Endothelial cell of umbilical vein (primary cell): ENCODE results near the gene OCA2. TPM values are rescaled to one million over a fixed set of nuclear protein-coding genes. Genes with fewer than 3 reads are reported as not detected.

ENCODE experiments used
- BruUV-seq: library from RNA; stranded (reverse); fragments of 400-500 nt; replicated peaks from 2 replicates; lab custom pipeline; 2021; lab: Mats Ljungman, UMichigan
- CTCF ChIA-PET: fragments of 300-600, 350-600 bp; sonication (Branson Sonifier 250); formaldehyde crosslinking; loops from one replicate; lab custom pipeline; 2021; ENCODE audit warnings: antibody characterized with exemption, inconsistent platforms; lab: Charles Lee
- POLR2A ChIA-PET: fragments of 300-600, 350-600 bp; sonication (Branson Sonifier 250); formaldehyde crosslinking; loops from one replicate; lab custom pipeline; 2021; ENCODE audit warnings: antibody characterized with exemption, inconsistent platforms; lab: Charles Lee
- DNase-seq: peaks from one replicate; pipeline ENCODE4 v3.0.0-alpha.2; 2011; ENCODE audit warnings: low read depth, low spot score
- FAIRE-seq: peaks from 2 replicates; lab custom pipeline; 2011; peaks lifted over from hg19 to GRCh38; lab: Jason Lieb, UNC
- H2AFZ ChIP-seq: 2 replicates; pipeline ENCODE4 v1.6.0; 2012; ENCODE audit warnings: low read depth, low read length, control low read depth, inconsistent platforms
- H3K27ac ChIP-seq: 2 replicates; pipeline ENCODE4 v1.5.1; 2011; ENCODE audit warnings: low read depth, mild to moderate bottlenecking, control low read depth, low read length, moderate library complexity; ENCODE audit not compliant: insufficient read depth
- H3K27me3 ChIP-seq, 2 experiments: 2 replicates each; pipeline versions ENCODE4 v1.6.0 to v1.6.1; 2011; ENCODE audit warnings: low read length in 2 of 2, mixed read lengths in 1 of 2; ENCODE audit not compliant: control insufficient read depth in 2 of 2, insufficient read depth in 2 of 2
- H3K36me3 ChIP-seq, 2 experiments: 2 replicates in 1 of 2; 3 replicates in 1 of 2; pipeline ENCODE4 v1.5.1; 2011; ENCODE audit warnings: low read length in 2 of 2, mild to moderate bottlenecking in 1 of 2, moderate library complexity in 1 of 2; ENCODE audit not compliant: control insufficient read depth in 2 of 2, insufficient read depth in 2 of 2; ENCODE audit errors: extremely low read depth in 1 of 2
- H3K4me1 ChIP-seq: 3 replicates; pipeline ENCODE4 v1.5.1; 2011; ENCODE audit warnings: mild to moderate bottlenecking, low read length; ENCODE audit not compliant: control insufficient read depth, insufficient read depth; ENCODE audit errors: extremely low read depth
- H3K4me2 ChIP-seq: 2 replicates; pipeline ENCODE4 v1.6.1; 2011; ENCODE audit warnings: low read length, control low read depth, mixed read lengths; ENCODE audit not compliant: insufficient read depth
- H3K4me3 ChIP-seq, 3 experiments: fragments of 200-600 bp in 1 of 3; sonication (generic), shearing (Covaris generic) in 1 of 3; replicated peaks in 1 of 3; 2 replicates each; pipeline ENCODE4 v1.5.1; 2011 to 2016; ENCODE audit warnings: control low read depth in 3 of 3, low read length in 3 of 3, mild to moderate bottlenecking in 2 of 3, inconsistent platforms in 1 of 3, low read depth in 1 of 3, moderate library complexity in 1 of 3; ENCODE audit not compliant: insufficient read depth in 1 of 3
- H3K79me2 ChIP-seq: 2 replicates; pipeline ENCODE4 v1.6.0; 2012; ENCODE audit warnings: low read length, inconsistent platforms; ENCODE audit not compliant: control insufficient read depth, insufficient read depth
- H3K9ac ChIP-seq: replicated peaks from 2 replicates; pipeline ENCODE3; 2011; ENCODE audit warnings: low read length, control low read depth; ENCODE audit not compliant: insufficient read depth; ENCODE audit errors: extremely low read depth
- H3K9me1 ChIP-seq: replicated peaks from 3 replicates; pipeline ENCODE4 v1.6.0; 2011; ENCODE audit warnings: mild to moderate bottlenecking, low read length; ENCODE audit not compliant: control insufficient read depth, insufficient read depth; ENCODE audit errors: extremely low read depth
- H3K9me3 ChIP-seq: replicated peaks from 2 replicates; pipeline ENCODE4 v1.5.1; 2012; ENCODE audit warnings: low read length, inconsistent platforms; ENCODE audit not compliant: control insufficient read depth, insufficient read depth
- H4K20me1 ChIP-seq: replicated peaks from 2 replicates; pipeline ENCODE3; 2011; ENCODE audit warnings: mild to moderate bottlenecking, low read length; ENCODE audit not compliant: control insufficient read depth, insufficient read depth; ENCODE audit errors: extremely low read depth
- EZH2 ChIP-seq: IDR thresholded peaks from 2 replicates; pipeline ENCODE4 v1.6.1; 2012; ENCODE audit warnings: borderline replicate concordance, low read depth, mild to moderate bottlenecking, moderate library complexity, low read length, inconsistent platforms; ENCODE audit not compliant: severe bottlenecking
- FOS ChIP-seq: IDR thresholded peaks from 2 replicates; pipeline ENCODE4 v1.6.1; 2011; ENCODE audit warnings: mild to moderate bottlenecking, low read length, moderate library complexity, borderline replicate concordance; ENCODE audit not compliant: insufficient read depth
- GATA2 ChIP-seq: IDR thresholded peaks from 2 replicates; pipeline ENCODE4 v1.7.0; 2011; ENCODE audit warnings: low read depth, mild to moderate bottlenecking, moderate library complexity, mixed read lengths, low read length; ENCODE audit not compliant: insufficient read length, insufficient read depth
- JUN ChIP-seq: IDR thresholded peaks from 2 replicates; pipeline ENCODE4 v1.6.1; 2011; ENCODE audit warnings: borderline replicate concordance, low read depth; ENCODE audit not compliant: insufficient read length, insufficient read depth
- MAX ChIP-seq: IDR thresholded peaks from 2 replicates; pipeline ENCODE4 v1.6.1; 2011; ENCODE audit not compliant: insufficient read depth, insufficient read length
- MYC ChIP-seq: IDR thresholded peaks from one replicate; pipeline ENCODE4 v1.6.1; 2011; ENCODE audit warnings: mild to moderate bottlenecking, low read depth, low read length
- POLR2A ChIP-seq: IDR thresholded peaks from 2 replicates; pipeline ENCODE4 v1.6.1; 2012; ENCODE audit warnings: low read depth, mild to moderate bottlenecking, control low read depth, low read length
- POLR2AphosphoS5 ChIP-seq: IDR thresholded peaks from 2 replicates; pipeline ENCODE4 v1.6.1; 2012; ENCODE audit warnings: low read depth, mild to moderate bottlenecking, control low read depth, low read length, moderate library complexity; ENCODE audit not compliant: insufficient read depth
- dilution Hi-C: fragments of 300-500 bp; cut with MboI; formaldehyde crosslinking; loops from one replicate; pipeline ENCODE4 v1.15.0; 2019; ENCODE audit warnings: low sequenced_read_pairs; ENCODE audit not compliant: extremely low pct_ligation_motif_present
- intact Hi-C: fragments of 100-400 bp; cut with micrococcal nuclease; formaldehyde crosslinking; loops from one replicate; pipeline ENCODE4 v1.10.0; 2022
- polyA plus RNA-seq, 4 experiments: library from polyadenylated mRNA; depleted of rRNA in 3 of 4; stranded (reverse) in 3 of 4; unstranded in 1 of 4; fragments of >200 nt; gene quantifications; 2 replicates each; pipeline versions ENCODE4 v1.2.1 to v1.2.3, GENCODE V29; 2011 to 2012; ENCODE audit warnings: missing spikeins in 1 of 4
- total RNA-seq: library from RNA; stranded (reverse); gene quantifications from 2 replicates; pipeline ENCODE4 v1.2.3, GENCODE V29; 2021
- TF ChIP-seq, protein P1 (sequence below), 2 donors: IDR thresholded peaks; 1 replicate in 1 of 2; 2 replicates in 1 of 2; pipeline ENCODE4 v1.5.1; 2011; ENCODE audit warnings: low read length in 2 of 2, mild to moderate bottlenecking in 2 of 2, moderate library complexity in 2 of 2, control low read depth in 1 of 2, inconsistent platforms in 1 of 2, low read depth in 1 of 2; ENCODE audit not compliant: insufficient read depth in 1 of 2; ENCODE audit errors: extremely low read depth in 1 of 2

Gene OCA2
- total and polyA plus RNA-seq, 2 donors (not counting 3 experiments of a cell fraction or from before 2014, with no cell fraction given) = not detected

GRCh38 chr15:27871902-27872260, 227.2 kb downstream of the OCA2 start:
- Histone ChIP-seq H2AFZ (no peak overlapping the region), H3K4me1 (no peaks in the 10 kb centered on the region), H3K36me3 (no peaks in the 10 kb centered on the region), H3K4me2 (no peak overlapping the region), H3K27ac (no peak overlapping the region), H3K27me3 (no peaks in the 10 kb centered on the region), H3K9me1 (no peaks in the 10 kb centered on the region), H4K20me1 (no peaks in the 10 kb centered on the region), H3K9ac (no peak overlapping the region), H3K79me2 (no peaks in the 10 kb centered on the region), H3K9me3 (peaks cover 11% of the 10 kb centered on the region), H3K4me3 (no peak overlapping the region)
- BruUV-seq = no TSS peak
- intact Hi-C loops (no loop called here), dilution Hi-C loops (no loop called here)
- TF ChIP-seq MYC (no peak), FOS (no peak), GATA2 (no peak), MAX (no peak), JUN (no peak), POLR2AphosphoS5 (no peak), EZH2 (no peak), POLR2A (no peak)
- TF ChIP-seq, protein P1, sequence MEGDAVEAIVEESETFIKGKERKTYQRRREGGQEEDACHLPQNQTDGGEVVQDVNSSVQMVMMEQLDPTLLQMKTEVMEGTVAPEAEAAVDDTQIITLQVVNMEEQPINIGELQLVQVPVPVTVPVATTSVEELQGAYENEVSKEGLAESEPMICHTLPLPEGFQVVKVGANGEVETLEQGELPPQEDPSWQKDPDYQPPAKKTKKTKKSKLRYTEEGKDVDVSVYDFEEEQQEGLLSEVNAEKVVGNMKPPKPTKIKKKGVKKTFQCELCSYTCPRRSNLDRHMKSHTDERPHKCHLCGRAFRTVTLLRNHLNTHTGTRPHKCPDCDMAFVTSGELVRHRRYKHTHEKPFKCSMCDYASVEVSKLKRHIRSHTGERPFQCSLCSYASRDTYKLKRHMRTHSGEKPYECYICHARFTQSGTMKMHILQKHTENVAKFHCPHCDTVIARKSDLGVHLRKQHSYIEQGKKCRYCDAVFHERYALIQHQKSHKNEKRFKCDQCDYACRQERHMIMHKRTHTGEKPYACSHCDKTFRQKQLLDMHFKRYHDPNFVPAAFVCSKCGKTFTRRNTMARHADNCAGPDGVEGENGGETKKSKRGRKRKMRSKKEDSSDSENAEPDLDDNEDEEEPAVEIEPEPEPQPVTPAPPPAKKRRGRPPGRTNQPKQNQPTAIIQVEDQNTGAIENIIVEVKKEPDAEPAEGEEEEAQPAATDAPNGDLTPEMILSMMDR (IDR thresholded peaks at IDR 0.05; ENCODE audit: extremely low read depth in 1 of 2, insufficient read depth in 1 of 2, low read depth in 1 of 2, low read length in 2 of 2) = no peak
- ChIA-PET POLR2A (no interaction called here), CTCF (no interaction called here)
- FAIRE-seq (no peak), DNase-seq (no peak)
